Trophoblast cell (in vitro differentiated cells and primary cell): Measurements from ENCODE around the gene TCF25.

Experiments used
- DNase-seq, 2 donors: peaks; one replicate each; pipeline ENCODE4 v3.0.0-alpha.2; 2016
- H2AFZ ChIP-seq: 2 replicates; pipeline ENCODE4 v1.6.1; 2013; ENCODE audit warnings: low read length, moderate library complexity, mild to moderate bottlenecking; ENCODE audit not compliant: insufficient read depth, poor library complexity
- H2AK5ac ChIP-seq: 2 replicates; pipeline ENCODE4 v1.6.1; 2013; ENCODE audit warnings: mild to moderate bottlenecking, low read length
- H2BK120ac ChIP-seq: 2 replicates; pipeline ENCODE4 v1.6.1; 2013; ENCODE audit warnings: low read length, mild to moderate bottlenecking, moderate library complexity; ENCODE audit not compliant: insufficient read depth, poor library complexity
- H2BK12ac ChIP-seq: 2 replicates; pipeline ENCODE4 v1.6.1; 2013; ENCODE audit warnings: mild to moderate bottlenecking, low read length, moderate library complexity
- H2BK5ac ChIP-seq: 2 replicates; pipeline ENCODE4 v1.6.1; 2013; ENCODE audit warnings: low read length, low read depth, moderate library complexity, mild to moderate bottlenecking; ENCODE audit not compliant: poor library complexity
- H3K14ac ChIP-seq: 2 replicates; pipeline ENCODE4 v1.6.1; 2013; ENCODE audit warnings: mild to moderate bottlenecking, low read length
- H3K18ac ChIP-seq: 2 replicates; pipeline ENCODE4 v1.6.1; 2013; ENCODE audit warnings: mild to moderate bottlenecking, low read length
- H3K23ac ChIP-seq: 2 replicates; pipeline ENCODE4 v1.6.1; 2013; ENCODE audit warnings: low read length
- H3K27ac ChIP-seq: 2 replicates; pipeline ENCODE4 v1.5.1; 2013; ENCODE audit warnings: low read depth, mild to moderate bottlenecking, inconsistent platforms, low read length, moderate library complexity
- H3K27me3 ChIP-seq: 2 replicates; pipeline ENCODE4 v1.6.1; 2013; ENCODE audit warnings: inconsistent platforms, mild to moderate bottlenecking, low read length, moderate library complexity; ENCODE audit not compliant: insufficient read depth
- H3K36me3 ChIP-seq, 2 experiments: 1 replicate in 1 of 2; 2 replicates in 1 of 2; pipeline ENCODE4 v1.6.1; 2013; ENCODE audit warnings: low read length in 2 of 2, mild to moderate bottlenecking in 2 of 2, moderate library complexity in 1 of 2; ENCODE audit not compliant: insufficient read depth in 2 of 2, control insufficient read depth in 1 of 2
- H3K4ac ChIP-seq: 2 replicates; pipeline ENCODE4 v1.6.1; 2013; ENCODE audit warnings: low read depth, mild to moderate bottlenecking, low read length, moderate library complexity
- H3K4me1 ChIP-seq, 2 experiments: 1 replicate in 1 of 2; 2 replicates in 1 of 2; pipeline ENCODE4 v1.6.1; 2013; ENCODE audit warnings: low read length in 2 of 2, mild to moderate bottlenecking in 2 of 2, moderate library complexity in 1 of 2; ENCODE audit not compliant: insufficient read depth in 2 of 2, control insufficient read depth in 1 of 2
- H3K4me2 ChIP-seq: 2 replicates; pipeline ENCODE4 v1.6.1; 2013; ENCODE audit warnings: inconsistent platforms, mild to moderate bottlenecking, low read length, moderate library complexity
- H3K4me3 ChIP-seq: 2 replicates; pipeline ENCODE4 v1.5.1; 2013; ENCODE audit warnings: mild to moderate bottlenecking, low read depth, low read length, inconsistent platforms
- H3K79me1 ChIP-seq: one replicate; pipeline ENCODE4 v1.6.1; 2013; ENCODE audit warnings: low read length
- H3K79me2 ChIP-seq: 2 replicates; pipeline ENCODE4 v1.6.1; 2013; ENCODE audit warnings: low read length, mild to moderate bottlenecking; ENCODE audit not compliant: control insufficient read depth, insufficient read depth, poor library complexity
- H3K9ac ChIP-seq: 2 replicates; pipeline ENCODE4 v1.6.1; 2013; ENCODE audit warnings: mild to moderate bottlenecking, low read length
- H3K9me3 ChIP-seq: 2 replicates; pipeline ENCODE4 v1.6.1; 2013; ENCODE audit warnings: low read depth, mild to moderate bottlenecking, control low read depth, inconsistent platforms, low read length; ENCODE audit not compliant: insufficient read depth
- H4K12ac ChIP-seq: 2 replicates; pipeline ENCODE4 v1.6.1; 2013; ENCODE audit warnings: low read depth, mild to moderate bottlenecking, low read length, moderate library complexity
- H4K8ac ChIP-seq: 2 replicates; pipeline ENCODE4 v1.6.1; 2013; ENCODE audit warnings: low read depth, mild to moderate bottlenecking, low read length, moderate library complexity
- H4K91ac ChIP-seq: one replicate; pipeline ENCODE4 v1.6.1; 2013; ENCODE audit warnings: low read depth, mild to moderate bottlenecking, low read length, moderate library complexity
- WGBS: extraction: QIAGEN DNeasy Blood & Tissue Kit; methylation state at CpG from one replicate; pipeline ENCODE4 v1.1.7; 2013; ENCODE audit warnings: missing lambda C conversion rate; ENCODE audit not compliant: insufficient read length, insufficient coverage; ENCODE audit errors: extremely low coverage; 5-methylcytosine and 5-hydroxymethylcytosine counted together

The TCF25 gene

DNA sequence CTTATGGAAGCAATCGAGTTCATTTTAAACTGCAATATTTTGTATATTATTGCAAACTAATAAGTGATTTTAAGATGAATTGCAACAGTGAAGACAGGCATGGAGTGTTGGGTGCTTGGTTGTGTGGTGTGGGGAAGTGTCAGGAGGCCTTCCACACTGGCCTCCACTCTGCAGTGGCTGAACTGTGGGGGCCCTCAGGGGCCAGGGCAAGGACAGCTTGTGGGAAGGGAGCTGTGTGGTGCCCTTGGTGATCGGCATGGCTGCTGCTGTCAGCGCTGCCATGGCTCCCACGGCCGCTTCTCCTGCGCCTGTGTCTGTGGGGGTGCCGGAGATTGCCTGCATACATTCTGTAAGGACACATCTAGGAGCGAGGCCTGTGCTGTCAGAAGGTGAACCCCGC is 19.2 kb downstream of the TCF25 start:
- Histone ChIP-seq H4K91ac (no peak overlapping the region), H2AK5ac (no peak overlapping the region), H3K79me1 (no peaks in the 10 kb centered on the region), H3K14ac (no peak overlapping the region), H4K8ac (no peak overlapping the region), H2BK12ac (no peak overlapping the region), H3K23ac (no peak overlapping the region), H3K18ac (no peak overlapping the region), H2BK5ac (no peak overlapping the region), H3K27ac (no peak overlapping the region), H3K9me3 (peaks cover 1% of the 10 kb centered on the region), H3K9ac (no peak overlapping the region), H3K4me1 (no peaks in the 10 kb centered on the region), H3K27me3 (no peaks in the 10 kb centered on the region), H2AFZ (no peak overlapping the region), H3K36me3 (peaks cover 82 to 85% of the 10 kb centered on the region in 2 experiments), H3K4ac (no peak overlapping the region), H2BK120ac (no peak overlapping the region), H3K4me3 (no peak overlapping the region), H3K79me2 (no peaks in the 10 kb centered on the region), H3K4me2 (no peak overlapping the region), H4K12ac (no peak overlapping the region)
- DNase-seq = no peak
- WGBS = no CpG with 5 or more reads among the region's 9 CpGs

DNA sequence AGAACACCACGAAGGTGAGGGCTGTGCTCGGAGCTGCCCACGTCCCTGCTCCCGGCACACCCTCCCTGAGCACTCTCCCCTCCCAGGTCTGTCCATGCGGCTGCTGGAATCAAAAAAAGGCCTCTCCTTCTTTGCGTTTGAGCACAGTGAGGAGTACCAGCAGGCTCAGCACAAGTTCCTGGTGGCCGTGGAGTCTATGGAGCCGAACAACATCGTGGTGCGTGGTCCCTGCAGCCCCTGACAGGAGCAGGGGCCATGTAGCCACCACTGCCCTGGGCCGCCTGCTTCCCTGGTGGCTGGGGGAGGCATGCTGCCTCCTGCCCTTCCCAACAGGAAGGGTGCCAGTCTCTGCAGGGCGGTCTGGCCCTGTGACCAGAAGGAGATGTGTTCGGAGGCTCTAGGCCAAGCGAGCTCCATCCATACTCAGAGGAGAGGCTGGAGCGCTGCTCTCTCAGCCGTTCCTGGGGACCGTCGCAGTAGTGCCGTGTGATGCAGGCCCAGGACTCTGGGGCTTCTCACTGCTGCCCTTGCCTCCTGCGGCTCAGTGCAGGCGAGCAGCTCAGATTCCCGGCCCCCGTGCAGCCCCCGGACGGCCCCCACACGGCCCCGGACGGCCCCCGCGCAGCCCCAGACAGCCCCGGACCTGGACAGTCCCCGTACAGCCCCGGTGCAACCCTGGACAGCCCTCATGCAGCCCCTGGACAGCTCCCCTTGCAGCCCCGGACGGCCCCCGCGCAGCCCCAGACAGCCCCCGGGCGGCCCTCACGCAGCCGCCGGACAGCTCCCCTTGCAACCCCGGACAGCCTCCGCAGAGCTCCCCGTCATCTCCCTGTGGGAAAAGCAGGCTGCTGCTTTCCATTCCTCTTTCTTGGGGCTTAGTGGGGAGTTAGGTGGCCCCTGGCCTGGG is 20.5 kb downstream of the TCF25 start:
- H3K9ac ChIP-seq = no peak overlapping the region
- no peak overlapping the region for H4K8ac ChIP-seq
- DNase-seq = no peak
- H3K4me2 ChIP-seq = no peak overlapping the region
- no peak overlapping the region for H3K4me3 ChIP-seq
- no CpG with 5 or more reads among the region's 45 CpGs for WGBS
- H3K36me3 ChIP-seq = peaks cover 82 to 86% of the 10 kb centered on the region in 2 experiments
- H4K91ac ChIP-seq = no peak overlapping the region
- no peak overlapping the region for H3K4ac ChIP-seq
- no peaks in the 10 kb centered on the region for H3K79me2 ChIP-seq
- H2AFZ ChIP-seq = no peak overlapping the region
- peaks cover 1% of the 10 kb centered on the region for H3K9me3 ChIP-seq
- no peak overlapping the region for H2AK5ac ChIP-seq
- no peaks in the 10 kb centered on the region for H3K27me3 ChIP-seq
- no peak overlapping the region for H3K27ac ChIP-seq
- no peak overlapping the region for H2BK5ac ChIP-seq
- no peaks in the 10 kb centered on the region for H3K4me1 ChIP-seq
- H3K79me1 ChIP-seq = no peaks in the 10 kb centered on the region
- no peak overlapping the region for H2BK120ac ChIP-seq
- H3K23ac ChIP-seq = no peak overlapping the region
- H4K12ac ChIP-seq = no peak overlapping the region
- no peak overlapping the region for H3K14ac ChIP-seq
- H3K18ac ChIP-seq = no peak overlapping the region
- H2BK12ac ChIP-seq = no peak overlapping the region

DNA sequence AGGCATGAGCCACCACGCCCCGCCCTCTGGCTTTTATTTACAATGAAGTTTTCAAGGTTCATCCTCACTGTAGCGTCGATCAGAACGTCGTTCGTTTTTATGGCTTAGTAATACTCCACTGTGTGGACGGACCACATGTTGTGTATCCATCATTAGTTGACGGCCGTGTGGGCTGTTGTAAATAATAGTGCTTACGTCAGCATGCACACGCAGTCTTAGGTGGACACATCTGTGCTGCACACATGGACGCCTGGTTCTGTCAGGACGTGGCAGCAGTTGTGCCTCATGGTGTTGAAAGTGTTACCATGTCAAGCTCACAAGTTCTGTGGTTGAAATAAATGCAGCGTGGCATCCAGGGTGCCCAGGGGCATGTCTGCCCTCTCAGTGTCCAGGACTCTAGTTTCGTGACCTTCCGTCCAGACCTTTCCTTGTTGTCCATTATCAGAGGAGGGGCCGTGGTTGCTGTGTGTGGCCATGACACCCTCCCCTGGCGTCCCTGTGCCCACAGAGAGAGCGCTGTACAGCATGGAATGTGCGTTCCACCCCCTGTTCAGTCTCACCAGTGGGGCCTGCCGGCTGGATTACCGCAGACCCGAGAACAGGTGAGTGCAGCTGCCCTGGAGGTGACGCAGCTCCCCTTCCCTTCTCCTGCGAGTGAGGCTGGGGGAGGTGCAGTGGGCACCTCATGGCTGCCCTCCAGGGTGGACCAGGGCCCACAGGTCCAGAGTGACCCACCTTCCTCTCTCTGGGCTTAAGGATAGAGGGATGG is 22.3 kb downstream of the TCF25 start:
- Histone ChIP-seq H2BK120ac (no peak overlapping the region), H3K79me2 (no peaks in the 10 kb centered on the region), H3K4me3 (no peak overlapping the region), H3K14ac (no peak overlapping the region), H3K4me1 (no peaks in the 10 kb centered on the region), H4K8ac (no peak overlapping the region), H4K12ac (no peak overlapping the region), H3K27me3 (no peaks in the 10 kb centered on the region), H2AFZ (no peak overlapping the region), H2BK5ac (no peak overlapping the region), H3K9ac (no peak overlapping the region), H3K18ac (no peak overlapping the region), H3K23ac (no peak overlapping the region), H3K79me1 (no peaks in the 10 kb centered on the region), H2BK12ac (no peak overlapping the region), H3K4ac (no peak overlapping the region), H4K91ac (no peak overlapping the region), H3K9me3 (peaks cover 1% of the 10 kb centered on the region), H3K4me2 (no peak overlapping the region), H3K27ac (no peak overlapping the region), H2AK5ac (no peak overlapping the region), H3K36me3 (peaks cover 86 to 87% of the 10 kb centered on the region in 2 experiments)
- DNase-seq = no peak
- WGBS = no CpG with 5 or more reads among the region's 26 CpGs

DNA sequence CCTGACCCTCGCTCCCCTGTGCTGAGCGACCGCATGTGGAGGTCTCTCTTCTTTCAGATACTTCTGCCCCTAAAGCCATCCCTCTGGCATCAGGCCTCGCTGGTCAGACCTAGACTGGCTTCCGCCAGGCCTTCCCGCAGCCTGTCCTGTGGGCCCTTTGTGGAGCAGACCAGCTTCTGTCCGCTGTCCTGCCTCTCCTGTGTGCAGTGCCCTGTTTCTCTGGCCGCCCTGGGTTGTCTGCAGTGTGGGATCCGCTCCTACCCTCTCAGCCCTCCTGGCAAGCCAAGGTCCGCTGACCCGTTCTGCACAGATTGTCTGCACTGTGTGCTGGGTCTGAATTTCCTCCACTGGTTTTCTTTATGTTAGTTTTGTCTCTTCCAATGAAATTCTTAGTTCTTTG is 23.8 kb downstream of the TCF25 start:
- Histone ChIP-seq H2BK5ac (peak overlapping the region; percentile 6), H3K4ac (no peak overlapping the region), H3K9me3 (no peaks in the 10 kb centered on the region), H3K14ac (no peak overlapping the region), H4K91ac (no peak overlapping the region), H3K9ac (no peak overlapping the region), H3K79me1 (no peaks in the 10 kb centered on the region), H3K23ac (no peak overlapping the region), H4K12ac (no peak overlapping the region), H3K27me3 (no peaks in the 10 kb centered on the region), H3K36me3 (peaks cover 78% of the 10 kb centered on the region in 2 experiments), H3K79me2 (no peaks in the 10 kb centered on the region), H3K18ac (no peak overlapping the region), H4K8ac (no peak overlapping the region), H3K4me3 (peak overlapping the region; percentile 33), H2AK5ac (no peak overlapping the region), H2BK12ac (no peak overlapping the region), H3K4me2 (no peak overlapping the region), H2AFZ (no peak overlapping the region), H3K27ac (no peak overlapping the region), H3K4me1 (no peaks in the 10 kb centered on the region), H2BK120ac (no peak overlapping the region)
- DNase-seq = no peak
- WGBS = no CpG with 5 or more reads among the region's 11 CpGs
